Neural cell (in vitro differentiated cells): Measurements from ENCODE around the gene SGIP1.

Experiments
- EP300 ChIP-seq: fragments of 450-650 bp; conservative IDR thresholded peaks from 2 replicates; pipeline ENCODE4 v1.6.1; 2014; ENCODE audit warnings: antibody characterized with exemption, mild to moderate bottlenecking, moderate library complexity; ENCODE audit not compliant: poor library complexity, severe bottlenecking
- RAD21 ChIP-seq: fragments of 450-650 bp; conservative IDR thresholded peaks from 2 replicates; pipeline ENCODE4 v1.6.1; 2014; ENCODE audit warnings: antibody characterized with exemption, mild to moderate bottlenecking, moderate library complexity
- SMC3 ChIP-seq: fragments of 450-650 bp; conservative IDR thresholded peaks from 2 replicates; pipeline ENCODE4 v1.6.1; 2014; ENCODE audit warnings: antibody characterized with exemption, mild to moderate bottlenecking, moderate library complexity; ENCODE audit not compliant: poor library complexity
- TAF1 ChIP-seq: IDR thresholded peaks from 2 replicates; pipeline ENCODE4 v1.6.1; 2012; ENCODE audit warnings: low read depth
- TF ChIP-seq, protein P1 (sequence below): IDR thresholded peaks from 2 replicates; pipeline ENCODE4 v1.6.1; 2012; ENCODE audit warnings: borderline replicate concordance
- TF ChIP-seq, protein P2 (sequence below): fragments of 450-650 bp; IDR thresholded peaks from 2 replicates; pipeline ENCODE4 v1.5.1; 2014; ENCODE audit warnings: antibody characterized with exemption, mild to moderate bottlenecking, moderate library complexity; ENCODE audit not compliant: poor library complexity, severe bottlenecking

DNA sequence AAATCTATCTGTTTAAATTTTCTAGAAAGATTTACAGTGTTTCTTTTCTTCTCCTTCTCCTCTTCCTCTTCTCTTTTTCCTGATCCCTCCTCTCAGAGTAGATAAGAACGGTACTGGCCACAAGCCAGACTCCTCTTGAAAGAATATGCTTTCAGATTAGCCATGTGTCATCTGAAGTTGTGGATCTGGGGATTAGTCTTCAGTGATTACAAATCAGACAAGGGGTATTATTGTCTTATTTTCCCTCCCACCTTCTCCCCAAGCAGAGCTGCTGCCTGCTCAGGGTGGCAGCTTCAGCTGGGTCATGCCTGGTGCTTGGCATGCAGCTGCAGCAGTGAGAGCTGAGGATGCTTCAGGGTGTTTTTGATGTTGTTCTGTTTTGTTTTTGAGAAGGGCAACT is 42.7 kb downstream of the SGIP1 start:
- TF ChIP-seq, protein P1, sequence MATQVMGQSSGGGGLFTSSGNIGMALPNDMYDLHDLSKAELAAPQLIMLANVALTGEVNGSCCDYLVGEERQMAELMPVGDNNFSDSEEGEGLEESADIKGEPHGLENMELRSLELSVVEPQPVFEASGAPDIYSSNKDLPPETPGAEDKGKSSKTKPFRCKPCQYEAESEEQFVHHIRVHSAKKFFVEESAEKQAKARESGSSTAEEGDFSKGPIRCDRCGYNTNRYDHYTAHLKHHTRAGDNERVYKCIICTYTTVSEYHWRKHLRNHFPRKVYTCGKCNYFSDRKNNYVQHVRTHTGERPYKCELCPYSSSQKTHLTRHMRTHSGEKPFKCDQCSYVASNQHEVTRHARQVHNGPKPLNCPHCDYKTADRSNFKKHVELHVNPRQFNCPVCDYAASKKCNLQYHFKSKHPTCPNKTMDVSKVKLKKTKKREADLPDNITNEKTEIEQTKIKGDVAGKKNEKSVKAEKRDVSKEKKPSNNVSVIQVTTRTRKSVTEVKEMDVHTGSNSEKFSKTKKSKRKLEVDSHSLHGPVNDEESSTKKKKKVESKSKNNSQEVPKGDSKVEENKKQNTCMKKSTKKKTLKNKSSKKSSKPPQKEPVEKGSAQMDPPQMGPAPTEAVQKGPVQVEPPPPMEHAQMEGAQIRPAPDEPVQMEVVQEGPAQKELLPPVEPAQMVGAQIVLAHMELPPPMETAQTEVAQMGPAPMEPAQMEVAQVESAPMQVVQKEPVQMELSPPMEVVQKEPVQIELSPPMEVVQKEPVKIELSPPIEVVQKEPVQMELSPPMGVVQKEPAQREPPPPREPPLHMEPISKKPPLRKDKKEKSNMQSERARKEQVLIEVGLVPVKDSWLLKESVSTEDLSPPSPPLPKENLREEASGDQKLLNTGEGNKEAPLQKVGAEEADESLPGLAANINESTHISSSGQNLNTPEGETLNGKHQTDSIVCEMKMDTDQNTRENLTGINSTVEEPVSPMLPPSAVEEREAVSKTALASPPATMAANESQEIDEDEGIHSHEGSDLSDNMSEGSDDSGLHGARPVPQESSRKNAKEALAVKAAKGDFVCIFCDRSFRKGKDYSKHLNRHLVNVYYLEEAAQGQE = no peak
- TF ChIP-seq RAD21 (no peak), SMC3 (no peak), TAF1 (no peak), EP300 (no peak)
- TF ChIP-seq, protein P2, sequence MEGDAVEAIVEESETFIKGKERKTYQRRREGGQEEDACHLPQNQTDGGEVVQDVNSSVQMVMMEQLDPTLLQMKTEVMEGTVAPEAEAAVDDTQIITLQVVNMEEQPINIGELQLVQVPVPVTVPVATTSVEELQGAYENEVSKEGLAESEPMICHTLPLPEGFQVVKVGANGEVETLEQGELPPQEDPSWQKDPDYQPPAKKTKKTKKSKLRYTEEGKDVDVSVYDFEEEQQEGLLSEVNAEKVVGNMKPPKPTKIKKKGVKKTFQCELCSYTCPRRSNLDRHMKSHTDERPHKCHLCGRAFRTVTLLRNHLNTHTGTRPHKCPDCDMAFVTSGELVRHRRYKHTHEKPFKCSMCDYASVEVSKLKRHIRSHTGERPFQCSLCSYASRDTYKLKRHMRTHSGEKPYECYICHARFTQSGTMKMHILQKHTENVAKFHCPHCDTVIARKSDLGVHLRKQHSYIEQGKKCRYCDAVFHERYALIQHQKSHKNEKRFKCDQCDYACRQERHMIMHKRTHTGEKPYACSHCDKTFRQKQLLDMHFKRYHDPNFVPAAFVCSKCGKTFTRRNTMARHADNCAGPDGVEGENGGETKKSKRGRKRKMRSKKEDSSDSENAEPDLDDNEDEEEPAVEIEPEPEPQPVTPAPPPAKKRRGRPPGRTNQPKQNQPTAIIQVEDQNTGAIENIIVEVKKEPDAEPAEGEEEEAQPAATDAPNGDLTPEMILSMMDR = no peak
